Mononuclear cell (primary cell): Measurements from ENCODE around the gene GPC6. TPM values are rescaled to one million over a fixed set of nuclear protein-coding genes. Genes with fewer than 3 reads are reported as not detected.
"Not testable (repeated sequence)": the region's sequence is repeated elsewhere in the genome, so short reads cannot be mapped to it uniquely, and the experiment has no call there.

Experiments used
- H3K27me3 ChIP-seq: 2 replicates; pipeline ENCODE4 v1.6.0; 2011; ENCODE audit warnings: low read length, control low read depth; ENCODE audit not compliant: insufficient read depth
- H3K4me1 ChIP-seq: 2 replicates; pipeline ENCODE4 v1.5.1; 2011; ENCODE audit warnings: mild to moderate bottlenecking, low read length, control low read depth; ENCODE audit not compliant: insufficient read depth
- H3K4me3 ChIP-seq: 2 replicates; pipeline ENCODE4 v1.5.1; 2011; ENCODE audit warnings: mild to moderate bottlenecking, low read length, moderate library complexity
- H3K9me3 ChIP-seq: 2 replicates; pipeline ENCODE4 v1.5.1; 2011; ENCODE audit warnings: low read depth, mild to moderate bottlenecking, control low read depth, low read length
- total RNA-seq: library from RNA; depleted of rRNA; stranded (reverse); fragments of >200 nt; gene quantifications from one replicate; pipeline ENCODE4 v1.2.3, GENCODE V29; 2012

Gene GPC6
- total RNA-seq, 1 donor = 0.31 TPM

DNA sequence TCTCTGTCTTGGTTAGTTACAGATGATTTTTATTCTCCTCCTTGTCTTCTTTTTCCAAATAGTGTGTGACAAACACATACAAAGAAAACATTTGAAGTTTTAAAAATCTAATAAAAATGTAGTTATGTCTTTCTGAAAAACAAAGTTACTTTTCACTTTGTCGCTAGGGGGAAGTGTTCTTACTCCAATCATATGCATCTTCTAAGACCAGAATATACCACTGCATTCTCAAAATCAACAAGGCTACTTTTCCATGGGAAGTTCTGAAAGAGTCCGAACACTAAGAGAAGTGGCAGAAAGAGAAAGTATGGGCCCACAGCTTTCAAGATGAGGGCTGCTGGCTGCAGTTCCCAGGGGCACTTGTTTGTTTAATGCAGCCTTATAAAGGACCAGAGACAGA is 1043.9 kb downstream of the GPC6 start:
- Histone ChIP-seq H3K4me1 (no peaks in the 10 kb centered on the region), H3K27me3 (no peaks in the 10 kb centered on the region), H3K9me3 (no peaks in the 10 kb centered on the region), H3K4me3 (no peak overlapping the region)

GRCh38 chr13:94272038-94272437 is 1045.4 kb downstream of the GPC6 start:
- H3K4me3 ChIP-seq = no peak overlapping the region
- no peaks in the 10 kb centered on the region for H3K9me3 ChIP-seq
- no peaks in the 10 kb centered on the region for H3K27me3 ChIP-seq
- no peaks in the 10 kb centered on the region for H3K4me1 ChIP-seq

DNA sequence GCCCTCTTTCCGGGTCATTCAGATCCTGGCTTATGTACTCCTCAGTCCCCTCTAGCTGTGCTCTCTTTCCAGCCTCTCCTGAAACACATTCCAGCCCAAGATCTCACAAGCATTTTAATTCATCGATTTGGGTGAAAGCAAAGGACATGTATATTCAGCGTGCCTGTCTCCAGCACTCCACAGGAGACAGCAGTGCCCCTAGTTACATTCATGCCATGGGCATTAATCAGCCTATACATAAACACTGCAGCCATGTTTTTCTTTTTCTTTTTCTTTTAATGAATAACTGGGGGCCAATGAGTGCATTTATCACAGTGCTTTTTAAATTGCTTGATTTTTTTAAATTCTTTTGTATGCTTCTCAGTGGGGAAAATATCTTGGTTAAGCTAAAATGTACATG is 1053.7 kb downstream of the GPC6 start:
- Histone ChIP-seq H3K4me3 (no peak overlapping the region), H3K9me3 (no peaks in the 10 kb centered on the region), H3K4me1 (no peaks in the 10 kb centered on the region), H3K27me3 (no peaks in the 10 kb centered on the region)

- Histone ChIP-seq H3K27me3 (no peaks in the 10 kb centered on the region), H3K9me3 (no peaks in the 10 kb centered on the region), H3K4me1 (no peaks in the 10 kb centered on the region), H3K4me3 (no peak overlapping the region)
Measured at GRCh38 chr13:94280845-94281244, 1054.2 kb downstream of the GPC6 start.

DNA sequence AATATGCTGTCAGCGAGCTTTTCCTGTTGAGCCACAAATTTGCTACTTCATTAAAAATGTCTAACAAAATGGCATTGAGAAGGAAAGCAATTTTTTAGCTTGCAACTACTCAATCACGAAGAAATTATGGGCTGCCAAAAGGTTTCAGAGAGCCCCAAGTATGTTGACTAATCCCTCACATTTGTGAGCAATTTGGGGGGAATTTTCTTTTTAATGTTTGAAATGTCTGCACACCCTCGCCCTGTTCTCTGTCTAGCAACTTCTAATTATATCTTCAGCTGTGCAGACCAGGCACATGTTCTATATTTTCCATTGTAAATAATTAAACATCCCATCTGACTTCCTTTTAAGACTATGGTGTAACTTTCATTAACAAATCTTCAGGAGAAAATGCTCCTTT is 1060.0 kb downstream of the GPC6 start:
- Histone ChIP-seq H3K9me3 (no peaks in the 10 kb centered on the region), H3K4me1 (no peaks in the 10 kb centered on the region), H3K4me3 (no peak overlapping the region), H3K27me3 (no peaks in the 10 kb centered on the region)

DNA sequence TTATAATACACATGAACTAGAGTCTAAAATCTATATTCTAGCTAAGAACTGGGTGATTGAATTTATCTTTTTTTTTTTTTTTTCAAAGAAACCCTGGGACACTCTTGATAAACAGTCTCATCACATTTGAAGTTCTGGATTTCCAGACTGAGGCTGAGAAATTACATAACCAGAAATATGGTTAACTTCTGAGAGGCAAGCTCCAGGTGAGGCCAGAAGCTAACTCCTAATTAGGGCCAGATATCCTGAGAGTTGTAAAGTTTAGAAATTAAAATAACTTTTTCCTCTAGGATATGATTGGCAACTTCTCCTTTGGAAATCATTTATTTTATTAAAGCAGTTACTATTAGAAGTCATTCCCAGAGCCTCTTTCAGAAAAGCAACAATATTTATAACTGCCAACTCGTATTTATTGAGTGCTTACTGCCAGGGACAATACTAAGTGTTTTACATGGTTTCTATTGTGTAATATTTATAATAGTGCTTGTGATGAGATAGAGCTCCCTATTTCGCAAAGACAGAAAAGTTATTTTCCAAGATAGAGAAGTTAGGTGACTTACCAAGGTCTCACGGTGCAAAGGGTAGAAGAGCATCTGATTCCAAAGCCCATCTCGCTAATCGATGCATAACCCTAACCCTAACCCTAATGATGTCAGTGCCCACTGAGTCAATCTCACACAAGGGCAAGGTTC is 1065.2 kb downstream of the GPC6 start:
- no peaks in the 10 kb centered on the region for H3K4me1 ChIP-seq
- no peaks in the 10 kb centered on the region for H3K9me3 ChIP-seq
- no peaks in the 10 kb centered on the region for H3K27me3 ChIP-seq
- H3K4me3 ChIP-seq = no peak overlapping the region

DNA sequence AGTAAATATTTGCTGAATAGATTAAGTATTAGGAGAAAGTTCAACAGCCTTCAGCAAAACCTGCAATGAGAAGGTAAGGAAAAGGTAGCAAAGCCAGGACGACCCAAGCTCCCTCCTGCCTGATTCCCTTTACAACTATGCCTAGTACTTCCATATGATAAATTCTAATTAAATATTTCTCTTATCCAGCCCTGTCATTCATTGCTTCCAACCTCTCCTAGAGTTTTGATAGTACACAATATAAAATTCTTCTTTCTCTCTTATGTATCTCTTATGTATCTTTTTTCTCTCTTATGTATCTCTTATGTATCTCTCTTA is 1065.7 kb downstream of the GPC6 start:
- H3K27me3 ChIP-seq = no peaks in the 10 kb centered on the region
- H3K4me3 ChIP-seq = no peak overlapping the region
- no peaks in the 10 kb centered on the region for H3K9me3 ChIP-seq
- no peaks in the 10 kb centered on the region for H3K4me1 ChIP-seq

DNA sequence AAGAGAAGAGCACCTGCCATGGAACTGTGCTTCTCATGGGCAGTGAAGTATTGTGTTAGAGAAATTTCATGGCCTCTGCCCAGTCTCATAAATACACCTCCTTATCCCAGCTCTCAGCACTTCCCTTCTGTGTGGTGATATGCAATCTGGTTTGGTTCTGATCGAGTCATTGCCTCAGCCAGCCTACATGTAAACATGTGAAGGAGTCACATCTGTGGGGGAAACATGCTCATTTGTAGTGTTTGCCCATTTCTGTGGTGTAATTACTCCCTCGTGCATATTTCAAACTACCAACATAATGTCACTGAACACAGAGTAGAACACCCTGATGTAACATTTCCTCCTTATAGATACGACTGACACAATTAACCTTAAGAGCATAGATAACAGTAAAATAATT is 1069.9 kb downstream of the GPC6 start:
- Histone ChIP-seq H3K4me3 (no peak overlapping the region), H3K4me1 (no peaks in the 10 kb centered on the region), H3K9me3 (no peaks in the 10 kb centered on the region), H3K27me3 (no peaks in the 10 kb centered on the region)

DNA sequence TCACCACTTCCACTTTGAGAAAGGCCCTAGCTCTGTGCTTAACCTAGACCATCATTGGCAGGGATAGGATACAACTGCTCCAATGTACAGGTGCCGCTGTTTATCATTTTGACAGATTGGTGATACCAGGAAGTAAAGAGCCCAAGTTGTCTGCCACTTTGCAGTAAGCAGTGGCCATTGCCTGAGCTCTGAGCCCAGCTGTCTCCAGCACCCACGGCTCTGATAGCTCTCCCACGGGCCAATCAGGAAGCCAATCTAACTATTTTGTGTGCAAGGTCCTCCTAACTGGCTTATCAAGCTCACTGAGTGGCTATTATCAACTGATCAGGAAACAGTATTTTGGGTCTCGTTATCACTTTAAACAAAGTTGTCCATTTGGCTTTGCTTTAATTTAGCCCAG is 1071.7 kb downstream of the GPC6 start:
- Histone ChIP-seq H3K27me3 (no peaks in the 10 kb centered on the region), H3K4me3 (no peak overlapping the region), H3K4me1 (no peaks in the 10 kb centered on the region), H3K9me3 (no peaks in the 10 kb centered on the region)

GRCh38 chr13:94300401-94300800 is 1073.8 kb downstream of the GPC6 start:
- Histone ChIP-seq H3K9me3 (no peaks in the 10 kb centered on the region), H3K27me3 (no peaks in the 10 kb centered on the region), H3K4me3 (no peak overlapping the region), H3K4me1 (no peaks in the 10 kb centered on the region)

DNA sequence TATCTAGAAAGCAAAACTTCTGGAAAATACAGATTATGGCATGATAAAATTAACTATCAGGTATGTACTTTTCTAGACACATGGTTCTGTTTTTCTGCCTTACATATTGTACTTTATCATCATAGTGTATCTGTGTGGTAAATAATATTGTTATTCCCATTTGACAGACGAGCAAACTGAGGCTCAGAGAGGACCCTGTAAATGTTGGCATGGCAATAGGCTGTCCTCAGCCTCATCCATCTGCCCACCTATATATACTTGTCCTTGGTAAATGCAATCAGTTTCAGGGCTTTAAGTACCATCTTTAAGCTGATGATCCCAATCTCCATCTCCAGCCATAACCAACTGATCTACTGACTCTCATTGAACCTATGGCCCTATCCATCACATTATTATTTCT is 1074.9 kb downstream of the GPC6 start:
- Histone ChIP-seq H3K9me3 (no peaks in the 10 kb centered on the region), H3K4me1 (no peaks in the 10 kb centered on the region), H3K27me3 (no peaks in the 10 kb centered on the region), H3K4me3 (no peak overlapping the region)

DNA sequence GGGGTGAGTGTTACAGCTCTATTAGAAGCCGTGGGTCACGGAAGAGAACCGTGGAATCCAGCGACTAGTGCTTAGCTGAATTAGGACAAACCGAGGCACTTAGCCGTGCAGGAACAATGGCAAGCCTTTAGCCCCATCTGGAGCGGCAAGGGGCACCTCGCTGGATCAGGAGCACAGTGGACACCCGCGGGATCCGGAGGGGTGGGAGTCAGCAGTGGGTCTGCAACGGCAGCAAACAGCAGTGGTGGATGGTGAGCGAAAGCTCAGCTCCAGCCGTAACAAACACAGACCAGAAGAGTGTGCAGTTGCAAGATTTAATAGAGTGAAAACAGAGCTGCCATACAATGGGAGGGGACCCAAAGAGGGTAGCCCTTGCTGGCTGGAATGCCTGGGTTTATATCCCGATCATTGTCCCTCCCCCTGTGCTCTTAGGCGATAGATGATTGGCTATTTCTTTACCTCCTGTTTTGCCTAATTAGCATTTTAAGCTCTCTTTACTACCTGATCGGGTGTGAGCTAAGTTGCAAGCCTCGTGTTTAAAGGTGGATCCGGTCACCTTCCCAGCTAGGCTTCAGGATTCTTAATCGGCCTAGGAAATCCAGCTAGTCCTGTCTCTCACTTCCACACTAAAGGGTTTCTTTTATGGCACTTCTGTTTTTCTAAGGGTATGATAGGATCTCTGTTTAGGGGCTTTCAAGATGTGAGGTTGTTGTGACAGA is 1076.4 kb downstream of the GPC6 start:
- not testable (repeated sequence) for H3K9me3 ChIP-seq, H3K4me3 ChIP-seq, H3K27me3 ChIP-seq, H3K4me1 ChIP-seq

GRCh38 chr13:94303644-94304174 is 1077.1 kb downstream of the GPC6 start:
- Histone ChIP-seq H3K4me3 (no peak overlapping the region), H3K4me1 (no peaks in the 10 kb centered on the region), H3K27me3 (no peaks in the 10 kb centered on the region), H3K9me3 (no peaks in the 10 kb centered on the region)

DNA sequence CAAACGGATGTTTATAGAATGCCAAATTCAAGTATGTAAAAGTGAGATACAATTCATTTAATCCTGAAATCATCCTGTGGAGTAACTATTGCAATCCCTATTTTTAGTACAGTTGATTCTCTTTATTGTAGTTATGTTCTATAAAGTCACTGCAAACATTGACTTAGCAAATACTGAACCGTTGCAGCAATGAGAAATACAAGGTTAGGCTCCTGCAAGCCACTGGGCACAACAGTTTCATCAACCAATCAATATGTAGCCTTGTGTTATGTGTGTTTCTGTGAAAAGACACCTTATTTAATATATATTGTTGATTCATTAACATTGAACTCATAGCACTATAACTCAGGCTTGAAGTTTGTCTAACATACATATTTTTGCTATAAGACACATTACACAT is 1078.4 kb downstream of the GPC6 start:
- H3K4me1 ChIP-seq = no peaks in the 10 kb centered on the region
- no peaks in the 10 kb centered on the region for H3K27me3 ChIP-seq
- no peak overlapping the region for H3K4me3 ChIP-seq
- no peaks in the 10 kb centered on the region for H3K9me3 ChIP-seq

GRCh38 chr13:94305463-94305862 is 1078.9 kb downstream of the GPC6 start:
- H3K27me3 ChIP-seq = no peaks in the 10 kb centered on the region
- H3K4me3 ChIP-seq = no peak overlapping the region
- no peaks in the 10 kb centered on the region for H3K4me1 ChIP-seq
- no peaks in the 10 kb centered on the region for H3K9me3 ChIP-seq

- Histone ChIP-seq H3K4me1 (no peaks in the 10 kb centered on the region), H3K4me3 (no peak overlapping the region), H3K27me3 (no peaks in the 10 kb centered on the region), H3K9me3 (no peaks in the 10 kb centered on the region)
Measured at GRCh38 chr13:94305934-94306333, 1079.3 kb downstream of the GPC6 start.
